CD4-positive, alpha-beta T cell (primary cell): ENCODE results near the gene MAP2K3. TPM values are rescaled to one million over a fixed set of nuclear protein-coding genes. Genes with fewer than 3 reads are reported as not detected.

Experiments
- ATAC-seq: fragments of 200-7000 bp; cut with Tn5 transposase; one replicate; pipeline ENCODE4 v1.10.0; 2022; ENCODE audit warnings: mild to moderate bottlenecking; ENCODE audit not compliant: poor library complexity
- CTCF ChIA-PET: fragments of 350-600 bp; sonication (Branson Sonifier 250); formaldehyde crosslinking; loops from one replicate; lab custom pipeline; 2021; ENCODE audit warnings: antibody characterized with exemption, inconsistent platforms; lab: Charles Lee
- POLR2A ChIA-PET: fragments of 350-600 bp; sonication (Branson Sonifier 250); formaldehyde crosslinking; loops from one replicate; lab custom pipeline; 2021; ENCODE audit warnings: antibody characterized with exemption, inconsistent platforms; lab: Charles Lee
- DNase-seq, 14 experiments: peaks; one replicate each; pipeline ENCODE4 v3.0.0-alpha.2; 2013 to 2020; ENCODE audit warnings: mixed read lengths in 2 of 14
- H3K27ac ChIP-seq, 2 donors: one replicate each; pipeline versions ENCODE4 v1.5.1 to v1.7.0; 2013; ENCODE audit warnings: low read length in 2 of 2, low read depth in 1 of 2, mild to moderate bottlenecking in 1 of 2
- H3K27me3 ChIP-seq, 2 experiments: 1 replicate in 1 of 2; 2 replicates in 1 of 2; pipeline versions ENCODE4 v1.6.1 to v1.7.0; 2013; ENCODE audit warnings: low read length in 2 of 2, control low read depth in 1 of 2, mild to moderate bottlenecking in 1 of 2, moderate library complexity in 1 of 2; ENCODE audit not compliant: insufficient read depth in 2 of 2, control insufficient read depth in 1 of 2
- H3K36me3 ChIP-seq: one replicate; pipeline ENCODE4 v1.6.1; 2013; ENCODE audit warnings: low read length, control low read depth; ENCODE audit not compliant: insufficient read depth
- H3K4me1 ChIP-seq: one replicate; pipeline ENCODE4 v1.6.1; 2013; ENCODE audit warnings: low read length, control low read depth; ENCODE audit not compliant: insufficient read depth
- H3K4me3 ChIP-seq: one replicate; pipeline ENCODE4 v1.5.1; 2013; ENCODE audit warnings: mild to moderate bottlenecking, low read length, moderate library complexity
- H3K9me3 ChIP-seq, 2 experiments: 1 replicate in 1 of 2; 2 replicates in 1 of 2; pipeline versions ENCODE4 v1.6.1 to v1.7.0; 2013; ENCODE audit warnings: low read length in 2 of 2, mild to moderate bottlenecking in 2 of 2, control low read depth in 1 of 2, moderate library complexity in 1 of 2; ENCODE audit not compliant: control insufficient read depth in 1 of 2, insufficient read depth in 1 of 2
- H3K27ac Mint-ChIP-seq: one replicate; pipeline ENCODE4 v1.8.0; 2020; ENCODE audit warnings: mixed read lengths
- H3K27me3 Mint-ChIP-seq: one replicate; pipeline ENCODE4 v1.8.0; 2021; ENCODE audit warnings: mixed read lengths
- H3K36me3 Mint-ChIP-seq: one replicate; pipeline ENCODE4 v1.8.0; 2021; ENCODE audit warnings: low read depth, mixed read lengths
- H3K4me1 Mint-ChIP-seq: one replicate; pipeline ENCODE4 v1.8.0; 2021; ENCODE audit warnings: low read depth, mixed read lengths
- H3K4me3 Mint-ChIP-seq: one replicate; pipeline ENCODE4 v1.8.0; 2020; ENCODE audit warnings: mild to moderate bottlenecking, mixed read lengths
- H3K9me3 Mint-ChIP-seq: one replicate; pipeline ENCODE4 v1.8.0; 2020; ENCODE audit warnings: mixed read lengths
- intact Hi-C, 2 experiments: fragments of 100-400 bp; cut with DNase I in 1 of 2; cut with micrococcal nuclease in 1 of 2; formaldehyde crosslinking; loops; one replicate each; pipeline versions ENCODE4 v1.15.1 to v1.9.0; 2023 to 2025; cut with DNase I, micrococcal nuclease
- total RNA-seq, 174 experiments: library from RNA in 2 of 174; stranded (reverse) in 2 of 174; gene quantifications; one replicate each; pipeline ENCODE4 v1.2.3 and lab custom pipeline; 2021 to 2026
- TF ChIP-seq, protein P1 (sequence below): fragments of 200-600 bp; IDR thresholded peaks from one replicate; pipeline ENCODE4 v1.8.0; 2022; ENCODE audit warnings: antibody characterized with exemption, mild to moderate bottlenecking

Gene MAP2K3
- total RNA-seq, 2 experiments from 2014 or later, result 36.8 to 38.5 TPM

DNA sequence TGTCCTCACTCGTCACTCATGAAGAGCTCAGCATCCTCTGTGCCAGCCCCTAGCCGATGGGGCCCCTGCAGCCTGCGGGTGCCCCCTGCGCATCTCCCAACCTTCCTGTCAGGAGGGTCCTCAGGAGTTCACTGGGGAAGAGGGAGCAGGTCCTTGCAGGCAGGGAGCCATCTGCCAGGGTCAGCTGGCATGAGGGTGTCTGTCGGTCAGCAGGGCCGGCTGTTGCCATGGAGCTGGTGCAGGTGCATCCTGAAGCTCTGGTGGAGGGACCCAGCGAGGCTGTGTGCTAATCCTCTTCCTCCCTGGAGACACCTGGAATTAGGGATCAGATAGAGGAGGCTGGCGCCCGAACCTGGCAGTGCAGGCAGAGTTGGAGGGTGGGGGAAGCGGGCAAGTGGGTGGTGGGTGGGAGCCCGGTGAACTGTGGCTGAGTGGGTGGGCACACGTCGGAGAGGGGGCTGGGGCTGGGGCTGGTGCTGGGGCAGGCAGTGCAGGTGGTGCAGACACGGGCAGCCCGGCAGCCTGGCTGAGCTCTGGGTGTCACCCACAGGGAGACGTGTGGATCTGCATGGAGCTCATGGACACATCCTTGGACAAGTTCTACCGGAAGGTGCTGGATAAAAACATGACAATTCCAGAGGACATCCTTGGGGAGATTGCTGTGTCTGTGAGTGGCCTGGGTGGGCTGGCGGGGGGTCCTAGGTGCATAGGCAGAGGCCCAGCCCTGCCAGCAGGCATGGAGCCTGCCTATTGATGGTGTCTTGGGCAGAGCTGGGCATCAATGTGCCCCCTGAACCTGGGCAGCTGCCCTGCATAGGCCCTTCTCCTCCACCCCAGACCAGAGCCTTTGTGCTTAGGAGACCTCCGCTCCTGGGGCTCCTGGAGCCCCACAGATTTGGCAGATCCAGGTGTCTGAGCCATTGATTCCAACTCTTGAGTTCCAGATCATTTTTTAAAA lies 17.4 kb downstream of the MAP2K3 start:
- Histone ChIP-seq H3K27me3 (no peaks in the 10 kb centered on the region), H3K27ac (no peak overlapping the region), H3K36me3 (peaks cover 64% of the 10 kb centered on the region), H3K9me3 (peaks cover 0 to 74% of the 10 kb centered on the region in 2 experiments), H3K4me1 (no peaks in the 10 kb centered on the region), H3K4me3 (no peak overlapping the region)
- H3K27ac Mint-ChIP-seq, result no peak overlapping the region
- ChIA-PET CTCF (no interaction called here), POLR2A (no interaction called here)
- no peak overlapping the region for H3K4me3 Mint-ChIP-seq
- no peaks in the 10 kb centered on the region for H3K4me1 Mint-ChIP-seq
- no peaks in the 10 kb centered on the region for H3K9me3 Mint-ChIP-seq
- no peak for DNase-seq
- TF ChIP-seq, protein P1, sequence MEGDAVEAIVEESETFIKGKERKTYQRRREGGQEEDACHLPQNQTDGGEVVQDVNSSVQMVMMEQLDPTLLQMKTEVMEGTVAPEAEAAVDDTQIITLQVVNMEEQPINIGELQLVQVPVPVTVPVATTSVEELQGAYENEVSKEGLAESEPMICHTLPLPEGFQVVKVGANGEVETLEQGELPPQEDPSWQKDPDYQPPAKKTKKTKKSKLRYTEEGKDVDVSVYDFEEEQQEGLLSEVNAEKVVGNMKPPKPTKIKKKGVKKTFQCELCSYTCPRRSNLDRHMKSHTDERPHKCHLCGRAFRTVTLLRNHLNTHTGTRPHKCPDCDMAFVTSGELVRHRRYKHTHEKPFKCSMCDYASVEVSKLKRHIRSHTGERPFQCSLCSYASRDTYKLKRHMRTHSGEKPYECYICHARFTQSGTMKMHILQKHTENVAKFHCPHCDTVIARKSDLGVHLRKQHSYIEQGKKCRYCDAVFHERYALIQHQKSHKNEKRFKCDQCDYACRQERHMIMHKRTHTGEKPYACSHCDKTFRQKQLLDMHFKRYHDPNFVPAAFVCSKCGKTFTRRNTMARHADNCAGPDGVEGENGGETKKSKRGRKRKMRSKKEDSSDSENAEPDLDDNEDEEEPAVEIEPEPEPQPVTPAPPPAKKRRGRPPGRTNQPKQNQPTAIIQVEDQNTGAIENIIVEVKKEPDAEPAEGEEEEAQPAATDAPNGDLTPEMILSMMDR, result no peak
- H3K27me3 Mint-ChIP-seq, result no peaks in the 10 kb centered on the region
- ATAC-seq, result no peak
- intact Hi-C loops, result no loop called here
- peaks cover 80% of the 10 kb centered on the region for H3K36me3 Mint-ChIP-seq

DNA sequence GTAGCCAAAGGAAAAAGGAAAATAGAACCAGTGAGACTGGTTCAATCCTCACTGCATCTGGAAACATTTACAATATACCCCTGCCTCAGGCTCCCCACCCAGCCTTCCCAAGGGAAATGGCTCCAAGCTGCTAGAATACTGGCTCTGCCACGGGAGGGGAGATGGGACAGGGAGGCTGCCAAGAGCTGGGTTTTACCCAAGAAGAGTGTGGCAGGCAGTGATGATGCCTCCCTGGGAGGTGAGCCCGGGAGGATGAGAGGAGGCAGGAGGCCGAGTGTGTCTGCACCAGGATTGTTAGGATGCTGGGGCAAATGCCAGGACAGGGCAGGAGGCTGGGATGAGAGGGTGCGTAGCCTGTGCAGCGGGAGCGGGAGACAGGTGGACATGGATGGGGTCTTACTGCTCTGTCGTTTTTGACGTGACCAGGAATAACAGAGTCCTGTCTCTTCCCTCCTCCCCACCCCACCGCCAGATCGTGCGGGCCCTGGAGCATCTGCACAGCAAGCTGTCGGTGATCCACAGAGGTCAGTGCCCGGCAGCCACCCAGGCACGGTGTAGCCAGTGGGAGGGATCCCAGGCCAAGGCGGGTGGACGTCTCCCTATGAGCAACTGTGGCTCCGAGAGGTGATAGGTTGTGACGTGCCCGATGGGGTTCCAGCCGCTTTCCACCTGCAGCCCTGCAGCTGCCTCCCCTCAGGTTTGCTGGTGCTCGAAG lies 18.4 kb downstream of the MAP2K3 start:
- intact Hi-C loops, result no loop called here
- peaks cover 66% of the 10 kb centered on the region for H3K36me3 ChIP-seq
- no peaks in the 10 kb centered on the region for H3K9me3 Mint-ChIP-seq
- ChIA-PET POLR2A (no interaction called here), CTCF (no interaction called here)
- no peak for DNase-seq
- no peak overlapping the region for H3K27ac Mint-ChIP-seq
- no peaks in the 10 kb centered on the region for H3K4me1 ChIP-seq
- H3K4me3 Mint-ChIP-seq, result no peak overlapping the region
- no peak overlapping the region for H3K27ac ChIP-seq
- no peak for ATAC-seq
- H3K27me3 Mint-ChIP-seq, result no peaks in the 10 kb centered on the region
- H3K27me3 ChIP-seq, result no peaks in the 10 kb centered on the region
- H3K9me3 ChIP-seq, result peaks cover 0 to 64% of the 10 kb centered on the region in 2 experiments
- TF ChIP-seq, protein P1, result no peak
- no peak overlapping the region for H3K4me3 ChIP-seq
- H3K36me3 Mint-ChIP-seq, result peaks cover 83% of the 10 kb centered on the region
- H3K4me1 Mint-ChIP-seq, result no peaks in the 10 kb centered on the region

DNA sequence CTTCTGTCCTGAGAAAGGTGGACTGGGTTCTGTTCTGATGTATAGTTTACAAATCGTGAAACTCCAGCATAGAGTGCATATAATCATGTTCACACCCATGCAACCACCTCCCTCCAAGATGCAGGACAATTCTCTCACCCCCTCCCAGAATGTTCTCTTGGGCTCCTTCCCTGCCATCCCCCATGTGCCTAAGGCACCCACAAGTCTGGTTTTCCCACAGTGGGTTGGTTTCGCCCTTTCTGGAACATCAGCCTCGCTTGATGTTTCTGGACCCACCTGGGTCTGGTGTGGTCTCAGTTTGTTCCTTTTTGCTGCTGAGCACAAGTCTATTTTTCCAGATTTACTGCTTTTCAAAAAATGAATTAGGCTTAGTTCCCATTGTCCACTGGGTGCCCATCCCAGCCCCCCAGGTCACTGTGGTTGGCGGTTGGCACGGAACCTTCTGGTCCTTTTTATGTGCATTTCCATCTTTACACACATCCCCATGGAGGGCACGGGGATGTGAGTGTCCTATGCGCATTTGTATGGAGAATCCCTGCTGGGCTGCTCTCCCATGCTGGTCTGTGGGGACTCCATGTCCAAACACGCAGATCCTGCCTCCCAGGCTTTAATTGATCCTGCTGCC lies 19.0 kb downstream of the MAP2K3 start:
- POLR2A ChIA-PET, result no interaction called here
- H3K27ac ChIP-seq, result no peak overlapping the region
- DNase-seq, result no peak
- intact Hi-C loops, result no loop called here
- CTCF ChIA-PET, result no interaction called here
- H3K4me3 ChIP-seq, result no peak overlapping the region
- no peaks in the 10 kb centered on the region for H3K4me1 Mint-ChIP-seq
- H3K36me3 ChIP-seq, result peaks cover 65% of the 10 kb centered on the region
- peaks cover 0 to 57% of the 10 kb centered on the region in 2 experiments for H3K9me3 ChIP-seq
- H3K36me3 Mint-ChIP-seq, result peaks cover 82% of the 10 kb centered on the region
- no peaks in the 10 kb centered on the region for H3K4me1 ChIP-seq
- no peaks in the 10 kb centered on the region for H3K27me3 ChIP-seq
- no peaks in the 10 kb centered on the region for H3K9me3 Mint-ChIP-seq
- H3K27me3 Mint-ChIP-seq, result no peaks in the 10 kb centered on the region
- no peak overlapping the region for H3K27ac Mint-ChIP-seq
- TF ChIP-seq, protein P1, result no peak
- no peak for ATAC-seq
- H3K4me3 Mint-ChIP-seq, result no peak overlapping the region
